K562 (cell line): ENCODE results near the gene DEFB127. TPM values are rescaled to one million over a fixed set of nuclear protein-coding genes. Genes with fewer than 3 reads are reported as not detected.

ENCODE experiments used
- BMI1 ChIP-seq: fragments of 150-350 bp; IDR thresholded peaks from 2 replicates; pipeline ENCODE4 v1.6.1; 2014; ENCODE audit warnings: low read length
- CXXC5 ChIP-seq: fragments of 250-450 bp; sonication (Bioruptor Pico); IDR thresholded peaks from 2 replicates; pipeline ENCODE4 v1.8.0; 2022; ENCODE audit warnings: inconsistent platforms, mild to moderate bottlenecking, moderate library complexity
- E2F3 ChIP-seq: fragments of 250-450 bp; sonication (Bioruptor Pico); IDR thresholded peaks from 2 replicates; pipeline ENCODE4 v1.4.0; 2020; ENCODE audit warnings: mild to moderate bottlenecking
- FOXM1 ChIP-seq, 2 experiments: fragments of 450-650 bp in 1 of 2; sonication (generic) in 1 of 2; formaldehyde crosslinking in 1 of 2; IDR thresholded peaks; 2 replicates each; pipeline versions ENCODE4 v1.6.1 to v1.9.0; 2017 to 2022; ENCODE audit warnings: low read depth in 2 of 2, mild to moderate bottlenecking in 2 of 2, missing genetic modification reagents in 1 of 2, moderate library complexity in 1 of 2
- HNRNPLL ChIP-seq: fragments of 200-400 bp; formaldehyde crosslinking; IDR thresholded peaks from 2 replicates; pipeline ENCODE4 v1.6.1; 2017; ENCODE audit warnings: low read length, low read depth, mild to moderate bottlenecking; ENCODE audit not compliant: poor library complexity, severe bottlenecking
- KAT2B ChIP-seq: IDR thresholded peaks from one replicate; pipeline ENCODE4 v1.6.1; 2012; ENCODE audit warnings: low read depth, mild to moderate bottlenecking, control low read depth, inconsistent platforms, low read length, moderate library complexity
- RBM25 ChIP-seq: fragments of 200-400 bp; formaldehyde crosslinking; IDR thresholded peaks from 2 replicates; pipeline ENCODE4 v1.6.1; 2018; ENCODE audit warnings: low read length, low read depth, moderate library complexity; ENCODE audit not compliant: severe bottlenecking
- TAL1 ChIP-seq: fragments of 450-650 bp; IDR thresholded peaks from 2 replicates; pipeline ENCODE4 v1.6.1; 2016; ENCODE audit warnings: mild to moderate bottlenecking
- ZNF197 ChIP-seq: fragments of 200-800 bp; sonication (Bioruptor generic); IDR thresholded peaks from 2 replicates; pipeline ENCODE4 v1.6.1; 2016; ENCODE audit warnings: low read depth, missing genetic modification characterization, missing compliant biosample characterization
- ZNF77 ChIP-seq: fragments of 250-450 bp; sonication (Bioruptor Pico); IDR thresholded peaks from 2 replicates; pipeline ENCODE4 v1.5.0; 2020
- ZNF830 ChIP-seq: fragments of 250-450 bp; sonication (Bioruptor Pico); IDR thresholded peaks from 2 replicates; pipeline ENCODE4 v1.5.0; 2021; ENCODE audit warnings: mild to moderate bottlenecking
- ZSCAN29 ChIP-seq: fragments of 450-650 bp; IDR thresholded peaks from 2 replicates; pipeline ENCODE4 v1.6.1; 2017
- polyA plus RNA-seq, 8 experiments: library from polyadenylated mRNA; depleted of rRNA in 4 of 8; stranded (reverse) in 5 of 8; unstranded in 3 of 8; fragments of >200 nt; fragmentation: Nextera tagmentation in 2 of 8; fragmentation: Illumina TruSeq in 1 of 8; extraction: Ambion mirVana in 2 of 8; extraction: Trizol in 1 of 8; gene quantifications; 2 replicates each; pipeline versions ENCODE4 v1.2.1 to v1.2.3, GENCODE V29; 2011 to 2014; ENCODE audit warnings: inconsistent platforms in 1 of 8, missing spikeins in 1 of 8
- total RNA-seq, 7 experiments: library from RNA; depleted of rRNA in 6 of 7; stranded (reverse); fragments of >200 nt in 6 of 7; fragmentation: Illumina TruSeq in 2 of 7; extraction: Trizol in 2 of 7; gene quantifications; 2 replicates each; pipeline versions ENCODE4 v1.2.1 to v1.2.3, GENCODE V29; 2011 to 2021; ENCODE audit warnings: low replicate concordance in 1 of 7
- TF ChIP-seq, protein P1 (sequence below): conservative IDR thresholded peaks from 2 replicates; pipeline ENCODE4 v1.6.1; 2011; ENCODE audit warnings: low read depth, mild to moderate bottlenecking, low read length; ENCODE audit not compliant: control insufficient read depth
- TF ChIP-seq, protein P2 (sequence below): sonication (generic); formaldehyde crosslinking; IDR thresholded peaks from 2 replicates; pipeline ENCODE4 v1.9.0; 2022; ENCODE audit warnings: mild to moderate bottlenecking, missing genetic modification reagents
- TF ChIP-seq, protein P3 (sequence below): fragments of 250-450 bp; sonication (Bioruptor Pico); IDR thresholded peaks from 2 replicates; pipeline ENCODE4 v1.4.0; 2020; ENCODE audit warnings: mild to moderate bottlenecking
- TF ChIP-seq, protein P4 (sequence below): fragments of 450-650 bp; formaldehyde crosslinking; IDR thresholded peaks from 2 replicates; pipeline ENCODE4 v1.4.0; 2022; ENCODE audit warnings: mild to moderate bottlenecking, moderate library complexity
- TF ChIP-seq, protein P5 (sequence below): fragments of 250-450 bp; sonication (Bioruptor Pico); IDR thresholded peaks from 2 replicates; pipeline ENCODE4 v1.4.0; 2020
- TF ChIP-seq, protein P6 (sequence below): fragments of 250-450 bp; sonication (Bioruptor Pico); IDR thresholded peaks from 2 replicates; pipeline ENCODE4 v1.8.0; 2021; ENCODE audit warnings: mild to moderate bottlenecking, moderate library complexity
- TF ChIP-seq, protein P7 (sequence below): fragments of 200-800 bp; sonication (Bioruptor generic); IDR thresholded peaks from 2 replicates; pipeline ENCODE4 v1.6.1; 2017; ENCODE audit warnings: missing genetic modification characterization, missing compliant biosample characterization

The DEFB127 gene
- total and polyA plus RNA-seq, 9 of the 15 experiments (the other 6 are each of a cell fraction or from before 2014, with no cell fraction given) = not detected

DNA sequence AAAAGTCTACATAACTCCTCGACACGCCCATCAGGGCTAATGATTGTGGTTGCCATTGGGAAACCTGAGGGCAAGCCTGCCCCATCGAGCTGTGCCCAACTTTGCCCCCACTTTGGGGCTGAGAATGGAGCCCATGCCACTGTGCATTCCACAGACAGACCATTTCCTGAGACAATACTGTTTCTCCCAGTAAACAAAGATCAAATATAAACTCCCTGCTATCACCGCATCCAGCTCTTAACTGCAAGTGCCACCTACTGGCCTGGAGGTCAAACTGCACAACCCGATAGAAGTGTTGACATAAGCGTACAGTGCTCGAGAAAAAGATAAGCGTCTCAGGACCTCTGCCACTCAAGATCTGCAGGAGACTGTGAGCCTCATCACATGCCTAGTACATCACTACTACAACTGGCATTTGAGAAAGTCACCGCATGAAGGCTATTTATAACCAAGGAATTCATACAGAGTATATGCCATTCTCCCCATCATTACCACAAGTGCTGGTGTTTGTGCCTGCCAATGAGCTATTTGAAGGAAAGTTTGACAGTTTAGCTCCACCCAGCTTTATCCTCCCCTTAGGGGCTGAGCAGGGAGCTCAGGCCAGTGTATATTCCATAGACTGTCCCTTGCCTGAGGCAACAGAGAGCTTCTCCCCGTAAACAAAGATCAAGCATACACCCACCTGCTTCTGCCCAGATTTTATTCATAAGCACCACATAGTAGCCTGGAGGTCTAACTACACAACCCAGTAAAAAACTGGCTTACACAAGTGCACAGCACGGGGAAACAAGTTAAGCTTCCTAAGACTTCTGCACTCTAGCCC is 19.4 kb upstream of the DEFB127 start (continued):
- TF ChIP-seq, protein P1, sequence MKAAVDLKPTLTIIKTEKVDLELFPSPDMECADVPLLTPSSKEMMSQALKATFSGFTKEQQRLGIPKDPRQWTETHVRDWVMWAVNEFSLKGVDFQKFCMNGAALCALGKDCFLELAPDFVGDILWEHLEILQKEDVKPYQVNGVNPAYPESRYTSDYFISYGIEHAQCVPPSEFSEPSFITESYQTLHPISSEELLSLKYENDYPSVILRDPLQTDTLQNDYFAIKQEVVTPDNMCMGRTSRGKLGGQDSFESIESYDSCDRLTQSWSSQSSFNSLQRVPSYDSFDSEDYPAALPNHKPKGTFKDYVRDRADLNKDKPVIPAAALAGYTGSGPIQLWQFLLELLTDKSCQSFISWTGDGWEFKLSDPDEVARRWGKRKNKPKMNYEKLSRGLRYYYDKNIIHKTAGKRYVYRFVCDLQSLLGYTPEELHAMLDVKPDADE = no peak
- TF ChIP-seq, protein P2, sequence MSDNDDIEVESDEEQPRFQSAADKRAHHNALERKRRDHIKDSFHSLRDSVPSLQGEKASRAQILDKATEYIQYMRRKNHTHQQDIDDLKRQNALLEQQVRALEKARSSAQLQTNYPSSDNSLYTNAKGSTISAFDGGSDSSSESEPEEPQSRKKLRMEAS (CRISPR knock-in tag) = no peak
- no peak for TF ChIP-seq RBM25
- TF ChIP-seq, protein P3, sequence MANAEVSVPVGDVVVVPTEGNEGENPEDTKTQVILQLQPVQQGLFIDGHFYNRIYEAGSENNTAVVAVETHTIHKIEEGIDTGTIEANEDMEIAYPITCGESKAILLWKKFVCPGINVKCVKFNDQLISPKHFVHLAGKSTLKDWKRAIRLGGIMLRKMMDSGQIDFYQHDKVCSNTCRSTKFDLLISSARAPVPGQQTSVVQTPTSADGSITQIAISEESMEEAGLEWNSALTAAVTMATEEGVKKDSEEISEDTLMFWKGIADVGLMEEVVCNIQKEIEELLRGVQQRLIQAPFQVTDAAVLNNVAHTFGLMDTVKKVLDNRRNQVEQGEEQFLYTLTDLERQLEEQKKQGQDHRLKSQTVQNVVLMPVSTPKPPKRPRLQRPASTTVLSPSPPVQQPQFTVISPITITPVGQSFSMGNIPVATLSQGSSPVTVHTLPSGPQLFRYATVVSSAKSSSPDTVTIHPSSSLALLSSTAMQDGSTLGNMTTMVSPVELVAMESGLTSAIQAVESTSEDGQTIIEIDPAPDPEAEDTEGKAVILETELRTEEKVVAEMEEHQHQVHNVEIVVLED = no peak
- TF ChIP-seq CXXC5 (CRISPR knock-in tag) = peak; percentile 31; the same call in 1 of the 2 replicates
- no peak for TF ChIP-seq BMI1
- no peak for TF ChIP-seq KAT2B
- no peak for TF ChIP-seq TAL1
- TF ChIP-seq, protein P4, sequence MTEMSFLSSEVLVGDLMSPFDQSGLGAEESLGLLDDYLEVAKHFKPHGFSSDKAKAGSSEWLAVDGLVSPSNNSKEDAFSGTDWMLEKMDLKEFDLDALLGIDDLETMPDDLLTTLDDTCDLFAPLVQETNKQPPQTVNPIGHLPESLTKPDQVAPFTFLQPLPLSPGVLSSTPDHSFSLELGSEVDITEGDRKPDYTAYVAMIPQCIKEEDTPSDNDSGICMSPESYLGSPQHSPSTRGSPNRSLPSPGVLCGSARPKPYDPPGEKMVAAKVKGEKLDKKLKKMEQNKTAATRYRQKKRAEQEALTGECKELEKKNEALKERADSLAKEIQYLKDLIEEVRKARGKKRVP (CRISPR knock-in tag) = no peak
- TF ChIP-seq ZNF197 (CRISPR knock-in tag) = no peak
- TF ChIP-seq E2F3 (CRISPR knock-in tag) = no peak
- TF ChIP-seq, protein P5, sequence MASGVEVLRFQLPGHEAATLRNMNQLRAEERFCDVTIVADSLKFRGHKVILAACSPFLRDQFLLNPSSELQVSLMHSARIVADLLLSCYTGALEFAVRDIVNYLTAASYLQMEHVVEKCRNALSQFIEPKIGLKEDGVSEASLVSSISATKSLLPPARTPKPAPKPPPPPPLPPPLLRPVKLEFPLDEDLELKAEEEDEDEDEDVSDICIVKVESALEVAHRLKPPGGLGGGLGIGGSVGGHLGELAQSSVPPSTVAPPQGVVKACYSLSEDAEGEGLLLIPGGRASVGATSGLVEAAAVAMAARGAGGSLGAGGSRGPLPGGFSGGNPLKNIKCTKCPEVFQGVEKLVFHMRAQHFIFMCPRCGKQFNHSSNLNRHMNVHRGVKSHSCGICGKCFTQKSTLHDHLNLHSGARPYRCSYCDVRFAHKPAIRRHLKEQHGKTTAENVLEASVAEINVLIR (CRISPR knock-in tag) = no peak
- TF ChIP-seq, protein P6, sequence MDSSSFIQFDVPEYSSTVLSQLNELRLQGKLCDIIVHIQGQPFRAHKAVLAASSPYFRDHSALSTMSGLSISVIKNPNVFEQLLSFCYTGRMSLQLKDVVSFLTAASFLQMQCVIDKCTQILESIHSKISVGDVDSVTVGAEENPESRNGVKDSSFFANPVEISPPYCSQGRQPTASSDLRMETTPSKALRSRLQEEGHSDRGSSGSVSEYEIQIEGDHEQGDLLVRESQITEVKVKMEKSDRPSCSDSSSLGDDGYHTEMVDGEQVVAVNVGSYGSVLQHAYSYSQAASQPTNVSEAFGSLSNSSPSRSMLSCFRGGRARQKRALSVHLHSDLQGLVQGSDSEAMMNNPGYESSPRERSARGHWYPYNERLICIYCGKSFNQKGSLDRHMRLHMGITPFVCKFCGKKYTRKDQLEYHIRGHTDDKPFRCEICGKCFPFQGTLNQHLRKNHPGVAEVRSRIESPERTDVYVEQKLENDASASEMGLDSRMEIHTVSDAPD (CRISPR knock-in tag) = no peak
- no peak for TF ChIP-seq HNRNPLL
- 0 out of 2 replicates have a peak, but pooled peaks have one; percentile 41 for TF ChIP-seq FOXM1 (IDR thresholded peaks at IDR 0.05; ENCODE audit: low read depth)
- TF ChIP-seq FOXM1 (CRISPR knock-in tag; IDR thresholded peaks at IDR 0.05; ENCODE audit: low read depth) = no peak
- TF ChIP-seq, protein P7, sequence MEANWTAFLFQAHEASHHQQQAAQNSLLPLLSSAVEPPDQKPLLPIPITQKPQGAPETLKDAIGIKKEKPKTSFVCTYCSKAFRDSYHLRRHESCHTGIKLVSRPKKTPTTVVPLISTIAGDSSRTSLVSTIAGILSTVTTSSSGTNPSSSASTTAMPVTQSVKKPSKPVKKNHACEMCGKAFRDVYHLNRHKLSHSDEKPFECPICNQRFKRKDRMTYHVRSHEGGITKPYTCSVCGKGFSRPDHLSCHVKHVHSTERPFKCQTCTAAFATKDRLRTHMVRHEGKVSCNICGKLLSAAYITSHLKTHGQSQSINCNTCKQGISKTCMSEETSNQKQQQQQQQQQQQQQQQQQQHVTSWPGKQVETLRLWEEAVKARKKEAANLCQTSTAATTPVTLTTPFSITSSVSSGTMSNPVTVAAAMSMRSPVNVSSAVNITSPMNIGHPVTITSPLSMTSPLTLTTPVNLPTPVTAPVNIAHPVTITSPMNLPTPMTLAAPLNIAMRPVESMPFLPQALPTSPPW (CRISPR knock-in tag) = no peak
- no peak for TF ChIP-seq ZSCAN29
- no peak for TF ChIP-seq ZNF830
- TF ChIP-seq ZNF77 (CRISPR knock-in tag) = no peak
